WTC11 (cell line): ENCODE data around the gene GIPC1. TPM values are rescaled to one million over a fixed set of nuclear protein-coding genes. Genes with fewer than 3 reads are reported as not detected.
A peak's percentile ranks its signal among the peaks of the same experiment; 100 is the strongest.
"Not testable (repeated sequence)": the region's sequence is repeated elsewhere in the genome, so short reads cannot be mapped to it uniquely, and the experiment has no call there.

Experiments
- ATAC-seq: fragments of 200-7000 bp; cut with Tn5 transposase; 2 replicates; pipeline ENCODE4 v1.10.0; 2021; ENCODE audit warnings: mild to moderate bottlenecking, moderate library complexity
- CTCF ChIA-PET: fragments of 300-600 bp; sonication (Branson Sonifier 250); formaldehyde crosslinking; loops from one replicate; lab custom pipeline; 2021; ENCODE audit warnings: antibody characterized with exemption; lab: Charles Lee
- POLR2A ChIA-PET: fragments of 350-600 bp; sonication (Branson Sonifier 250); formaldehyde crosslinking; loops from one replicate; lab custom pipeline; 2021; ENCODE audit warnings: antibody characterized with exemption; lab: Charles Lee
- DNase-seq: peaks from one replicate; pipeline ENCODE4 v3.0.0; 2021; ENCODE audit warnings: low spot score
- H3K27ac Mint-ChIP-seq: 2 replicates; pipeline ENCODE4 v1.8.0; 2021; ENCODE audit warnings: mixed read lengths
- H3K27me3 Mint-ChIP-seq: 2 replicates; pipeline ENCODE4 v1.8.0; 2021; ENCODE audit warnings: low read depth, mild to moderate bottlenecking, moderate library complexity, mixed read lengths
- H3K36me3 Mint-ChIP-seq: 2 replicates; pipeline ENCODE4 v1.8.0; 2021; ENCODE audit warnings: mixed read lengths
- H3K4me1 Mint-ChIP-seq: 2 replicates; pipeline ENCODE4 v1.8.0; 2022; ENCODE audit warnings: mixed read lengths
- H3K4me3 Mint-ChIP-seq: 2 replicates; pipeline ENCODE4 v1.8.0; 2021; ENCODE audit warnings: mild to moderate bottlenecking, moderate library complexity, mixed read lengths
- H3K9me3 Mint-ChIP-seq: 2 replicates; pipeline ENCODE4 v1.8.0; 2021; ENCODE audit warnings: mixed read lengths
- GTF2I ChIP-seq: fragments of 250-450 bp; sonication (Bioruptor Pico); conservative IDR thresholded peaks from 2 replicates; pipeline ENCODE4 v1.4.0; 2021; ENCODE audit warnings: mild to moderate bottlenecking
- NFYB ChIP-seq: sonication (generic); formaldehyde crosslinking; conservative IDR thresholded peaks from 2 replicates; pipeline ENCODE4 v1.8.0; 2022; ENCODE audit warnings: low read depth, missing genetic modification reagents
- total RNA-seq: library from RNA; stranded (reverse); gene quantifications from 3 replicates; pipeline ENCODE4 v1.2.3, GENCODE V29; 2021
- TF ChIP-seq, protein P1 (sequence below): sonication (generic); formaldehyde crosslinking; IDR thresholded peaks from 2 replicates; pipeline ENCODE4 v1.8.0; 2023; ENCODE audit warnings: missing genetic modification reagents, mild to moderate bottlenecking, borderline replicate concordance
- TF ChIP-seq, protein P2 (sequence below): fragments of 200-600 bp; IDR thresholded peaks from 2 replicates; pipeline ENCODE4 v1.8.0; 2022; ENCODE audit warnings: antibody characterized with exemption
- TF ChIP-seq, protein P3 (sequence below): fragments of 250-450 bp; sonication (Bioruptor Pico); IDR thresholded peaks from 2 replicates; pipeline ENCODE4 v1.9.0; 2021; ENCODE audit warnings: mild to moderate bottlenecking, borderline replicate concordance

Gene GIPC1
- total RNA-seq, 1 experiment from 2014 or later = 76.5 TPM

DNA sequence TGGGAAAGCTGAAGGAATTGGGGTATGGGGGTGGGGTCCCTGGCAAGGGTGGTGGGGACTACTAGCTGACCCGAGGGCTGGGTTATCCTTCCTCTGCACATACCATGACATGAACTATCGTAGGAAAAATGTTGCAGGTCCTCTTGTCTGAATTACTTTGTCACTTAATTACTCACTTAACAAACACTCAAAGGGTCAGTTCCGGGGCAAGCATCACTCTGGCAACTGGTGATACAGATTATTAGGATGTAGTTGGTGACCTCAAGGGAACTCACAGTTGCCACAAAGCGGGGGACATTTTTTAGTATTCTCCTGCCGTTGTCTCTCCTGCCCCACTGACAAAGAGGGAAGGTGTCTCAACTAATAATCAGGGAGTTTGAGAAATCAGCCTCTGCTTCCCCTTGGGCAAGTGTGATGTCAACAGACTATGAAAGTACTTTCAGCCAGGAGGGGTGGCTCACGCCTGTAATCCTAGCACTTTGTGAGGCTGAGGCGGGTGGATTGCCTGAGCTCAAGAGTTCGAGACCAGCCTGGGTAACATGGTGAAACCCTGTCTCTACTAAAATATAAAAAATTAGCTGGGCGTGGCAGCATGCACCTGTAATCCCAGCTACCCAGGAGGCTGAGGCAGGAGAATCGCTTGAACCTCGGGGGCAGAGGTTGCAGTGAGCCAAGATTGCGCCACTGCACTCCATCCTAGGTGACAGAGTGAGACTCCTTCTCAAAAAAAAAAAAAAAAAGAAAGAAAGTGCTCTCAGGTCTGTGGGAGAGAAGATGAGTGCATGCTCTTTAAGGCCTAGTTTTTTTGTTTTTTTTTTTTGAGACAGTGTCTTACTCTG is 12.0 kb upstream of the GIPC1 start (continued):
- TF ChIP-seq, protein P1, sequence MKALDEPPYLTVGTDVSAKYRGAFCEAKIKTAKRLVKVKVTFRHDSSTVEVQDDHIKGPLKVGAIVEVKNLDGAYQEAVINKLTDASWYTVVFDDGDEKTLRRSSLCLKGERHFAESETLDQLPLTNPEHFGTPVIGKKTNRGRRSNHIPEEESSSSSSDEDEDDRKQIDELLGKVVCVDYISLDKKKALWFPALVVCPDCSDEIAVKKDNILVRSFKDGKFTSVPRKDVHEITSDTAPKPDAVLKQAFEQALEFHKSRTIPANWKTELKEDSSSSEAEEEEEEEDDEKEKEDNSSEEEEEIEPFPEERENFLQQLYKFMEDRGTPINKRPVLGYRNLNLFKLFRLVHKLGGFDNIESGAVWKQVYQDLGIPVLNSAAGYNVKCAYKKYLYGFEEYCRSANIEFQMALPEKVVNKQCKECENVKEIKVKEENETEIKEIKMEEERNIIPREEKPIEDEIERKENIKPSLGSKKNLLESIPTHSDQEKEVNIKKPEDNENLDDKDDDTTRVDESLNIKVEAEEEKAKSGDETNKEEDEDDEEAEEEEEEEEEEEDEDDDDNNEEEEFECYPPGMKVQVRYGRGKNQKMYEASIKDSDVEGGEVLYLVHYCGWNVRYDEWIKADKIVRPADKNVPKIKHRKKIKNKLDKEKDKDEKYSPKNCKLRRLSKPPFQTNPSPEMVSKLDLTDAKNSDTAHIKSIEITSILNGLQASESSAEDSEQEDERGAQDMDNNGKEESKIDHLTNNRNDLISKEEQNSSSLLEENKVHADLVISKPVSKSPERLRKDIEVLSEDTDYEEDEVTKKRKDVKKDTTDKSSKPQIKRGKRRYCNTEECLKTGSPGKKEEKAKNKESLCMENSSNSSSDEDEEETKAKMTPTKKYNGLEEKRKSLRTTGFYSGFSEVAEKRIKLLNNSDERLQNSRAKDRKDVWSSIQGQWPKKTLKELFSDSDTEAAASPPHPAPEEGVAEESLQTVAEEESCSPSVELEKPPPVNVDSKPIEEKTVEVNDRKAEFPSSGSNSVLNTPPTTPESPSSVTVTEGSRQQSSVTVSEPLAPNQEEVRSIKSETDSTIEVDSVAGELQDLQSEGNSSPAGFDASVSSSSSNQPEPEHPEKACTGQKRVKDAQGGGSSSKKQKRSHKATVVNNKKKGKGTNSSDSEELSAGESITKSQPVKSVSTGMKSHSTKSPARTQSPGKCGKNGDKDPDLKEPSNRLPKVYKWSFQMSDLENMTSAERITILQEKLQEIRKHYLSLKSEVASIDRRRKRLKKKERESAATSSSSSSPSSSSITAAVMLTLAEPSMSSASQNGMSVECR (CRISPR knock-in tag) = no peak
- TF ChIP-seq, all 79 proteins: peak for 0

DNA sequence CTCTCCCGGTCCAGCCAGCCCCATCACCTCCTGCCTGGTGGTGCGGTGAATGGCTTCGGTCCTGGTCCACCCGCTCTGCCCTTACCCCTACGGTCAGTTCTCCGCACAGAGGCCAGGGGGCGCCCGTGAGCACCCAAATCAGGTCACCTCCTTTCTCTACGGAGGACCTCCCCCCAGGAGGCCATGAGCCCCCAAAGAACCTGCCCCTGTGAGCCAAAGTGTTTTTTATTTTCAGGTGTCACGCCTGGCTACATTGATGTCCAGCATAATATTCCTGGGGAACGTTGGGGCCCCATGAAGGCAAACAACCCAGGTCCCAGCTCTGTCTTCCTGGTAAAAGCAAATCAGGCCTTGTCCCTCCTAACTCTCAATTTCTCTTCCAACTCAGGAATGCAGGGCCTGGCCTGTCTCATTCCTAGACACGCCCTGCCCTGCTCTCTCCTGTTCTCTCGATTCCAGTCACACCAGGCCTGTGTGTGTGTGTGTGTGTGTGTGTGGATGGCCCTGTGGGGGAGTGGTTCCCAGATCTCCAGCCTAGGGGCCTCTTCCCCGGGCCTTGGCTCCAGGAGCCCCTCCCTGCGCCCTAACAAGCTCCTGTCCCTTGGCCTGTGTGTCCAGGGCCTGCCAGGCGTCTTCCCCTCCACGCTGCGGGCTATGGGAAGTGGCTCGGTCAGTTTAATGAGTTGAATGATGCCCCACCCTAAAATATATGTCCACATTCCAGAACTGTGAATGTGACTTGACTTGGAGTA is 9.7 kb upstream of the GIPC1 start:
- Mint-ChIP-seq H3K9me3 (no peaks in the 10 kb centered on the region), H3K4me3 (no peak overlapping the region), H3K27me3 (peaks cover 8% of the 10 kb centered on the region; the same call in 1 of the 2 replicates), H3K4me1 (peaks cover 6% of the 10 kb centered on the region), H3K27ac (no peak overlapping the region), H3K36me3 (no peaks in the 10 kb centered on the region)
- DNase-seq = peak; percentile 91
- ATAC-seq = peak; percentile 97
- ChIA-PET CTCF (interaction anchor here (0.5 to 4.1 kb wide), 22 partner anchors 8 to 1886 kb away, joined by 3 to 34 read pairs (median 4); partner anchors contain the start of genes DNAJB1 and GIPC1), POLR2A (interaction anchor here (1.1 kb wide), 1 partner anchor 13 kb away, joined by 6 read pairs; the partner anchor contains the start of gene DNAJB1)
- TF ChIP-seq, protein P2, sequence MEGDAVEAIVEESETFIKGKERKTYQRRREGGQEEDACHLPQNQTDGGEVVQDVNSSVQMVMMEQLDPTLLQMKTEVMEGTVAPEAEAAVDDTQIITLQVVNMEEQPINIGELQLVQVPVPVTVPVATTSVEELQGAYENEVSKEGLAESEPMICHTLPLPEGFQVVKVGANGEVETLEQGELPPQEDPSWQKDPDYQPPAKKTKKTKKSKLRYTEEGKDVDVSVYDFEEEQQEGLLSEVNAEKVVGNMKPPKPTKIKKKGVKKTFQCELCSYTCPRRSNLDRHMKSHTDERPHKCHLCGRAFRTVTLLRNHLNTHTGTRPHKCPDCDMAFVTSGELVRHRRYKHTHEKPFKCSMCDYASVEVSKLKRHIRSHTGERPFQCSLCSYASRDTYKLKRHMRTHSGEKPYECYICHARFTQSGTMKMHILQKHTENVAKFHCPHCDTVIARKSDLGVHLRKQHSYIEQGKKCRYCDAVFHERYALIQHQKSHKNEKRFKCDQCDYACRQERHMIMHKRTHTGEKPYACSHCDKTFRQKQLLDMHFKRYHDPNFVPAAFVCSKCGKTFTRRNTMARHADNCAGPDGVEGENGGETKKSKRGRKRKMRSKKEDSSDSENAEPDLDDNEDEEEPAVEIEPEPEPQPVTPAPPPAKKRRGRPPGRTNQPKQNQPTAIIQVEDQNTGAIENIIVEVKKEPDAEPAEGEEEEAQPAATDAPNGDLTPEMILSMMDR = peak; percentile 96
- TF ChIP-seq NFYB (CRISPR knock-in tag) = no peak

DNA sequence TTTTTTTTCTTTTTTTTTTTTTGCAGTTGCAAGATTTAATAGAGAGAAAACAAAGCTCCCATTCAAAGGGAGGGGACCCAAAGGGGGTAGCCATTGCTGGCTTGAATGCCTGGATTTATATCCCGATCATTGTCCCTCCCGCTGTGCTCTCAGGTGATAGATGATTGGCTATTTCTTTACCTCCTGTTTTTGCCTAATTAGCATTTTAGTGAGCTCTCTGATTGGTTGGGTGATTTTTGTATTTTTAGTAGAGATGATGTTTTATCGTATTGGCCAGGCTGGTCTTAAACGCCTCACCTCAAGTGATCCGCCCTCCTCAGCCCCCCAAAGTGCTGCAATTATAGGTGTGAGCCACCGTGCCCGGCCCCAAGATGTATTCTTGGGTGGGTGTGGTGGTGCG is 8.6 kb upstream of the GIPC1 start:
- not testable (repeated sequence) for H3K9me3 Mint-ChIP-seq, H3K27me3 Mint-ChIP-seq, DNase-seq, H3K4me1 Mint-ChIP-seq, H3K36me3 Mint-ChIP-seq, H3K27ac Mint-ChIP-seq, H3K4me3 Mint-ChIP-seq, ATAC-seq
- POLR2A ChIA-PET = interaction anchor here (1.1 kb wide), 1 partner anchor 13 kb away, joined by 4 read pairs; the partner anchor contains the start of gene DNAJB1
- CTCF ChIA-PET = interaction anchor here (0.7 to 4.1 kb wide), 11 partner anchors 11 to 622 kb away, joined by 3 to 34 read pairs (median 4); partner anchors contain the start of genes DNAJB1 and PTGER1

DNA sequence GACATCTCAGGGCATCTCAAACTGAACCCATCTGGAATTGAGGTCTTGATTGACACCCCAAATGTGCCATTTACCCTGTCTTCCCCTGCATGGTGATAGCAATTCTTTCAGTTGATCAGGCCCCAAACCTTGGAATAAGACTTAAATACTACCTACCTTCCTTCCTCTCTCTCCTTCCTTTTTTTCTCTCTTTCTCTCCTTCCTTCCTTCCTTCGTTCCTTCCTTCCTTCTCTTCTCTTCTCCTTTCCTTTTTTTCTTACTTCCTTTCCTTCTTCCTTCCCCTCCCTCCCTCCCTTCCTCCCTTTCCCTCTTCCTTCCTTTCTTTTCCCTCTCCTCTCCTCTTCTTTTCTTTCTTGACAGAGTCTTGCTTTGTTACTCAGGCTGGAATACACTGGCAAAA is 7.4 kb upstream of the GIPC1 start:
- no peak overlapping the region for H3K4me3 Mint-ChIP-seq
- no peaks in the 10 kb centered on the region for H3K9me3 Mint-ChIP-seq
- CTCF ChIA-PET = interaction anchor here (1.2 to 4.1 kb wide), 3 partner anchors 15 to 53 kb away, joined by 3 to 34 read pairs (median 4); partner anchors contain the start of gene DNAJB1
- no peak for DNase-seq
- TF ChIP-seq GTF2I = no peak
- TF ChIP-seq, protein P3, sequence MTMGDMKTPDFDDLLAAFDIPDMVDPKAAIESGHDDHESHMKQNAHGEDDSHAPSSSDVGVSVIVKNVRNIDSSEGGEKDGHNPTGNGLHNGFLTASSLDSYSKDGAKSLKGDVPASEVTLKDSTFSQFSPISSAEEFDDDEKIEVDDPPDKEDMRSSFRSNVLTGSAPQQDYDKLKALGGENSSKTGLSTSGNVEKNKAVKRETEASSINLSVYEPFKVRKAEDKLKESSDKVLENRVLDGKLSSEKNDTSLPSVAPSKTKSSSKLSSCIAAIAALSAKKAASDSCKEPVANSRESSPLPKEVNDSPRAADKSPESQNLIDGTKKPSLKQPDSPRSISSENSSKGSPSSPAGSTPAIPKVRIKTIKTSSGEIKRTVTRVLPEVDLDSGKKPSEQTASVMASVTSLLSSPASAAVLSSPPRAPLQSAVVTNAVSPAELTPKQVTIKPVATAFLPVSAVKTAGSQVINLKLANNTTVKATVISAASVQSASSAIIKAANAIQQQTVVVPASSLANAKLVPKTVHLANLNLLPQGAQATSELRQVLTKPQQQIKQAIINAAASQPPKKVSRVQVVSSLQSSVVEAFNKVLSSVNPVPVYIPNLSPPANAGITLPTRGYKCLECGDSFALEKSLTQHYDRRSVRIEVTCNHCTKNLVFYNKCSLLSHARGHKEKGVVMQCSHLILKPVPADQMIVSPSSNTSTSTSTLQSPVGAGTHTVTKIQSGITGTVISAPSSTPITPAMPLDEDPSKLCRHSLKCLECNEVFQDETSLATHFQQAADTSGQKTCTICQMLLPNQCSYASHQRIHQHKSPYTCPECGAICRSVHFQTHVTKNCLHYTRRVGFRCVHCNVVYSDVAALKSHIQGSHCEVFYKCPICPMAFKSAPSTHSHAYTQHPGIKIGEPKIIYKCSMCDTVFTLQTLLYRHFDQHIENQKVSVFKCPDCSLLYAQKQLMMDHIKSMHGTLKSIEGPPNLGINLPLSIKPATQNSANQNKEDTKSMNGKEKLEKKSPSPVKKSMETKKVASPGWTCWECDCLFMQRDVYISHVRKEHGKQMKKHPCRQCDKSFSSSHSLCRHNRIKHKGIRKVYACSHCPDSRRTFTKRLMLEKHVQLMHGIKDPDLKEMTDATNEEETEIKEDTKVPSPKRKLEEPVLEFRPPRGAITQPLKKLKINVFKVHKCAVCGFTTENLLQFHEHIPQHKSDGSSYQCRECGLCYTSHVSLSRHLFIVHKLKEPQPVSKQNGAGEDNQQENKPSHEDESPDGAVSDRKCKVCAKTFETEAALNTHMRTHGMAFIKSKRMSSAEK (CRISPR knock-in tag) = no peak
- no peaks in the 10 kb centered on the region for H3K36me3 Mint-ChIP-seq
- H3K27me3 Mint-ChIP-seq = peaks cover 10% of the 10 kb centered on the region; the same call in 1 of the 2 replicates
- ATAC-seq = no peak
- peaks cover 6% of the 10 kb centered on the region for H3K4me1 Mint-ChIP-seq
- POLR2A ChIA-PET = no interaction called here
- H3K27ac Mint-ChIP-seq = no peak overlapping the region
